Measurements from ENCODE around the gene KLF6.
"Not testable (repeated sequence)": the region's sequence is repeated elsewhere in the genome, so short reads cannot be mapped to it uniquely, and the experiment has no call there.

Gene KLF6

DNA sequence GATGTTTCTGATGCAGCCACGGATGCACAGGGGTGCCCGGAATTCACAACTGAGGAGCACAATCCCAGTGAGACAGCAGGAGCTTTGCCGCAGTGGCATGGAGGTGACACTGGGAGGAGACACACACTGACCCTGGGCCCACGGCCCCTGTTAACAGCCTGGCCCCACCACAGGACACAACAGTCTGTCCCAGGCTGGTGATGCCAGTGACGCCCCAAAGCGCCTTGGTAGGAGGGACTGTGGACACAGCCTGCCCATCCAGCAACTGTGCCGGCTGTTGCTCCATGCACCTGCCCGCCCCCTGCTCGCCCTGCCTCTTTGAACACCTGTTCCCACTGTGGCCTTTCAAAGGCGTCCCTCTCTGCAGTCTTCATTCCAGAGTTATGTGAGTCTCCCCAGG lies 49.8 kb downstream of the KLF6 start:
- no peak overlapping the region for H3K9ac ChIP-seq (ENCODE audit: low read length)
- H3K4me1 ChIP-seq (ENCODE audit: control insufficient read depth, insufficient read depth, low read length): no peaks in the 10 kb centered on the region
- no peaks in the 10 kb centered on the region for H3K27me3 ChIP-seq (ENCODE audit: control insufficient read depth, insufficient read depth, low read length)
- no peak overlapping the region for H3K27ac ChIP-seq (ENCODE audit: low read depth, low read length)
- no peaks in the 10 kb centered on the region for H3K36me3 ChIP-seq (ENCODE audit: control insufficient read depth, insufficient read depth, low read length)
- H3K4me3 ChIP-seq (ENCODE audit: low read length): no peak overlapping the region

DNA sequence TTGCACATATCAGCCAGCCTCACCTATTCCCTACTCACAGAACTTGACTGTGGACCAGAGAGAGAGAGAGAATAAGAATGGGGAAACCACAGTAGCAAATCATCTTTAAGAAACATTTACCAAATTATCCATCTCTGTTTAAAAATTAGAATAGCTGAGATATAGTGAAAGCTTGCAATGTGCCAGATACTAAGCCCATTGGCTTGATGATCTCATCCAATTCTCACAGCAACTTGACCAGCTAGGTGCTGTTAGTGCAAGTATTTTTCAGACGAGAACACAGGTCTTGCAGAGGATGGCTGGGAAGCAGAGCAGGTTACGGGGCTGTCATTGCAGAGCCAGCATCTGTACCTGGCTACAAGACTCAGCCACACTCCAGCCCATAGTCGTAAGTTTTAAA lies 50.9 kb downstream of the KLF6 start:
- no peaks in the 10 kb centered on the region for H3K36me3 ChIP-seq (ENCODE audit: control insufficient read depth, insufficient read depth, low read length)
- H3K27ac ChIP-seq (ENCODE audit: low read depth, low read length): no peak overlapping the region
- H3K27me3 ChIP-seq (ENCODE audit: control insufficient read depth, insufficient read depth, low read length): no peaks in the 10 kb centered on the region
- no peaks in the 10 kb centered on the region for H3K4me1 ChIP-seq (ENCODE audit: control insufficient read depth, insufficient read depth, low read length)
- H3K4me3 ChIP-seq (ENCODE audit: low read length): no peak overlapping the region
- no peak overlapping the region for H3K9ac ChIP-seq (ENCODE audit: low read length)

DNA sequence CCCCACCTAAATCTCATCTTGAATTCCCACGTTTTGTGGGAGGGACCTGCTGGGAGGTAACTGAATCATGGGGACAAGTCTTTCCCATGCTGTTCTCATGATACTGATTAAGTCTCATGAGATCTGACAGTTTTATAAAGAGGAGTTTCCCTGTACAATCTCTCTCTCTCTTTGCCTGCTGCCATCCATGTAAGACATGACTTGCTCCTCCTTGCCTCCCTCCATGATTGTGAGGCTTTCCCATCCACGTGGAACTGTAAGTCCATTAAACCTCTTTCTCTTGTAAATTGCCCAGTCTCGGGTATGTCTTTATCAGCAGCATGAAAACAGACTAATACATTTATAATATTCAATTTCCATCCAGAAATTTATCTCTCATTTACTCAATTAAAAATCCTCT lies 52.8 kb downstream of the KLF6 start:
- not testable (repeated sequence) for H3K27ac ChIP-seq (ENCODE audit: low read depth, low read length); H3K4me3 ChIP-seq (ENCODE audit: low read length); H3K36me3 ChIP-seq (ENCODE audit: control insufficient read depth, insufficient read depth, low read length)

DNA sequence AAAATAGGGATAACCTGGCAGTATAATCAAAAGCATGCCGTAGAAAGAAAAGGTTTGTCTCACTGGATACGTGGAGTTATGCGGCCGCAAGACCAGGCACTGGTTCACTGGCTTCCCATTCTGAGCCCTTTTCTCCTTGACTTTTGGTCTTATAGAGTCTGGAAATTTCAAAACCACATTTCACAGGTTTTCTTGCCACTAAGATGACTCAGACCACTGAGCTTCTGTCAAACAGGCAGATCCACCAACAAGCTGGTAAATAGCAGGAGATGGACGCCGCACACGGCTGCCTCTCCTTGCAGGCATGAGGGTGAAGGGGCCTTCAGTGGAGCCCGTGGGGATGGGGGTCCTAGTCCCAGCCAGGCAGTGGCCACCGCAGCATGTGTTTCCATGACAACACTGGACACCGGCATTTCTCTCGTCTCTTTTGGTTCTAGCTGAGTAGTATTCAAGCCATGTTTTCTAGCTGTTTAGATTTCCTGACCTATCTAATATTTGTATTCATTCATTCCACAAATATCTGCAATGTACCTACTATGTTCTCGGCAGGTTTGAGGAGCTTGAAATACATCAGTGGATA lies 55.5 kb downstream of the KLF6 start:
- H3K27me3 ChIP-seq (ENCODE audit: control insufficient read depth, insufficient read depth, low read length): no peaks in the 10 kb centered on the region
- H3K4me1 ChIP-seq (ENCODE audit: control insufficient read depth, insufficient read depth, low read length): no peaks in the 10 kb centered on the region
- H3K36me3 ChIP-seq (ENCODE audit: control insufficient read depth, insufficient read depth, low read length): no peaks in the 10 kb centered on the region
- no peak overlapping the region for H3K27ac ChIP-seq (ENCODE audit: low read depth, low read length)
- no peak overlapping the region for H3K4me3 ChIP-seq (ENCODE audit: low read length)
- no peak overlapping the region for H3K9ac ChIP-seq (ENCODE audit: low read length)

More for the DNA sequence above, 52.8 kb downstream of the KLF6 start:
- not testable (repeated sequence) for H3K27me3 ChIP-seq (ENCODE audit: control insufficient read depth, insufficient read depth, low read length); H3K4me1 ChIP-seq (ENCODE audit: control insufficient read depth, insufficient read depth, low read length); H3K9ac ChIP-seq (ENCODE audit: low read length)

DNA sequence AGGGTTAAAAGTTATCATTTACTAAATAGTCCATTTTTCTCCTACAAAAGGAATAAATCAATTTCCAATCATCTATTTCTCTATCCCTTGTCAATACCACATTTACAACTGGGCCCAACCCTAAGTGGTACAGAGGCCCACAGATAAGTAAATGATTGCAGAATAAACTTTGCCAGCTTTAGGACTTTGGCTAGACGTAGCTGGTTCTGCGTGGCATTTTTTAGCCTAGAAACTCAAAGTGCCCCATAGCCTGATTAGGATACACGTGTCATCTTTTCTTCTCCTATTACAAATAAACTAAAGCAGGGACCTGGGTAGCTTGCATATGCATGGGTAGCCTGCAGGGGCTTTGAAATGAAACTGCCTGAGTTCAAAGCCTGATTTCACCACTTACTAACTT lies 56.4 kb downstream of the KLF6 start:
- Histone ChIP-seq H3K27ac (ENCODE audit: low read depth, low read length) (no peak overlapping the region), H3K9ac (ENCODE audit: low read length) (no peak overlapping the region), H3K4me1 (ENCODE audit: control insufficient read depth, insufficient read depth, low read length) (no peaks in the 10 kb centered on the region), H3K36me3 (ENCODE audit: control insufficient read depth, insufficient read depth, low read length) (no peaks in the 10 kb centered on the region), H3K27me3 (ENCODE audit: control insufficient read depth, insufficient read depth, low read length) (no peaks in the 10 kb centered on the region), H3K4me3 (ENCODE audit: low read length) (no peak overlapping the region)

DNA sequence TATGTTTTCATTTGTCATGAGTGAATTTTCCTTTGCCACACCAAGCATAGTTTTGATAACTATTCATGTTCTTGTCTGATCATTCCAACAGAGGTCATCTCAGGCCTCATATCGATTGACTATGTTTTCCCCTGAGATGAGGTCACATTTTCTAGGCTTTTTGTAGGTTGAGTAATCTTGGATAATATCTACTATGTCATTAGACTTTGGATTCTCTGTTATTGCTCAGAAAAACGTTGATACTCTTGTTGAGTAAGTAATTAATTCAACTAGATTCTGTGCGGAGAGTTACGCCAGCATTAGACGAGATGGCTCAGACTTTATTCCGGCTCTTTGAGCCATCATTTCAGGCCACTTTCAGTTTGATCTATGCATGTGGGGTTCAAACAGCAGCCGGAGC lies 57.7 kb downstream of the KLF6 start:
- no peaks in the 10 kb centered on the region for H3K36me3 ChIP-seq (ENCODE audit: control insufficient read depth, insufficient read depth, low read length)
- no peaks in the 10 kb centered on the region for H3K27me3 ChIP-seq (ENCODE audit: control insufficient read depth, insufficient read depth, low read length)
- H3K9ac ChIP-seq (ENCODE audit: low read length): no peak overlapping the region
- H3K4me3 ChIP-seq (ENCODE audit: low read length): no peak overlapping the region
- H3K4me1 ChIP-seq (ENCODE audit: control insufficient read depth, insufficient read depth, low read length): no peaks in the 10 kb centered on the region
- H3K27ac ChIP-seq (ENCODE audit: low read depth, low read length): no peak overlapping the region

Measured in rectal smooth muscle tissue (tissue), 1 donor.